SK-N-SH (cell line): ENCODE data around the gene CRTAP. TPM values are rescaled to one million over a fixed set of nuclear protein-coding genes. Genes with fewer than 3 reads are reported as not detected.
"Not testable (repeated sequence)": the region's sequence is repeated elsewhere in the genome, so short reads cannot be mapped to it uniquely, and the experiment has no call there.

Source experiments
- CTCF ChIA-PET: fragments of 300-600, 350-600 bp; formaldehyde crosslinking; extraction: SDS; loops from one replicate; lab custom pipeline; 2021; lab: Yijun Ruan, JAX
- POLR2A ChIA-PET: fragments of 350-600 bp; sonication (Branson Sonifier 250); formaldehyde crosslinking; extraction: SDS; loops from one replicate; lab custom pipeline; 2020; ENCODE audit warnings: antibody characterized with exemption, inconsistent platforms; lab: Yijun Ruan, JAX
- DNase-seq: peaks from one replicate; pipeline ENCODE4 v3.0.0; 2012
- H2AFZ ChIP-seq: fragments of 200-600 bp; sonication (generic); 2 replicates; pipeline ENCODE4 v1.8.1; 2016; ENCODE audit warnings: antibody characterized with exemption, mild to moderate bottlenecking, low read depth
- H3F3A ChIP-seq: fragments of 200-600 bp; sonication (generic); replicated peaks from 2 replicates; pipeline ENCODE3; 2016; ENCODE audit warnings: antibody characterized with exemption, mild to moderate bottlenecking; ENCODE audit not compliant: insufficient read depth
- H3K27ac ChIP-seq, 2 experiments: fragments of 200-500 bp in 1 of 2; fragments of 200-600 bp in 1 of 2; sonication (Bioruptor generic) in 1 of 2; sonication (generic), shearing (Covaris generic) in 1 of 2; 2 replicates each; pipeline versions ENCODE4 v1.5.1 to v1.6.1; 2014 to 2016; ENCODE audit warnings: low read depth in 2 of 2, inconsistent platforms in 1 of 2, low read length in 1 of 2, mild to moderate bottlenecking in 1 of 2, mixed read lengths in 1 of 2
- H3K27me3 ChIP-seq: fragments of 200-600 bp; sonication (generic), shearing (Covaris generic); 2 replicates; pipeline ENCODE4 v1.6.1; 2016; ENCODE audit warnings: mixed run types; ENCODE audit not compliant: insufficient read depth
- H3K36me3 ChIP-seq, 2 experiments: fragments of 200-500 bp in 1 of 2; fragments of 200-600 bp in 1 of 2; sonication (Bioruptor generic) in 1 of 2; sonication (generic) in 1 of 2; replicated peaks in 1 of 2; 2 replicates each; pipeline versions ENCODE3 to v1.5.1; 2014 to 2016; ENCODE audit warnings: low read length in 1 of 2, mild to moderate bottlenecking in 1 of 2; ENCODE audit not compliant: insufficient read depth in 2 of 2, control insufficient read depth in 1 of 2
- H3K4me1 ChIP-seq, 2 experiments: fragments of 200-500 bp in 1 of 2; fragments of 200-600 bp in 1 of 2; sonication (Bioruptor generic) in 1 of 2; sonication (generic), shearing (Covaris generic) in 1 of 2; 2 replicates each; pipeline versions ENCODE4 v1.5.1 to v1.6.1; 2014 to 2016; ENCODE audit warnings: low read depth in 1 of 2, low read length in 1 of 2, mixed run types in 1 of 2; ENCODE audit not compliant: insufficient read depth in 2 of 2, control insufficient read depth in 1 of 2
- H3K4me2 ChIP-seq: fragments of 200-600 bp; sonication (generic), shearing (Covaris generic); 2 replicates; pipeline ENCODE4 v1.6.1; 2017; ENCODE audit warnings: mixed run types
- H3K4me3 ChIP-seq, 2 experiments: fragments of 200-500 bp in 1 of 2; fragments of 200-600 bp in 1 of 2; sonication (Bioruptor generic) in 1 of 2; sonication (generic), shearing (Covaris generic) in 1 of 2; 2 replicates each; pipeline versions ENCODE4 v1.5.1 to v1.8.1; 2014 to 2016; ENCODE audit warnings: low read depth in 2 of 2, inconsistent platforms in 1 of 2, low read length in 1 of 2, mild to moderate bottlenecking in 1 of 2, mixed read lengths in 1 of 2, moderate library complexity in 1 of 2
- H3K79me2 ChIP-seq: fragments of 200-600 bp; sonication (generic); 2 replicates; pipeline ENCODE4 v1.8.1; 2017; ENCODE audit warnings: mild to moderate bottlenecking; ENCODE audit not compliant: insufficient read depth
- H3K9ac ChIP-seq: fragments of 200-600 bp; sonication (generic); 2 replicates; pipeline ENCODE4 v1.6.1; 2017; ENCODE audit warnings: mixed run types
- H3K9me2 ChIP-seq: fragments of 200-600 bp; sonication (generic); 2 replicates; pipeline ENCODE4 v1.6.1; 2017; ENCODE audit warnings: mixed run types
- H3K9me3 ChIP-seq: fragments of 200-600 bp; sonication (generic); 2 replicates; pipeline ENCODE4 v1.6.1; 2017; ENCODE audit warnings: mixed run types, mild to moderate bottlenecking, moderate library complexity
- H4K20me1 ChIP-seq: fragments of 200-600 bp; sonication (generic); 2 replicates; pipeline ENCODE4 v1.6.1; 2017; ENCODE audit warnings: mild to moderate bottlenecking, mixed run types; ENCODE audit not compliant: insufficient read depth
- CHD2 ChIP-seq: fragments of 150-350 bp; IDR thresholded peaks from 2 replicates; pipeline ENCODE4 v1.6.1; 2018; ENCODE audit warnings: low read length; ENCODE audit not compliant: partially characterized antibody
- EZH2phosphoT487 ChIP-seq: fragments of 200-600 bp; sonication (generic); IDR thresholded peaks from 2 replicates; pipeline ENCODE4 v1.6.1; 2017; ENCODE audit warnings: low read depth, mixed run types, mild to moderate bottlenecking, antibody characterized with exemption, moderate library complexity, borderline replicate concordance
- FOSL2 ChIP-seq: IDR thresholded peaks from 2 replicates; pipeline ENCODE4 v1.4.0; 2012; ENCODE audit warnings: low read depth, mild to moderate bottlenecking, moderate library complexity, borderline replicate concordance
- JUND ChIP-seq: IDR thresholded peaks from 2 replicates; pipeline ENCODE4 v1.4.0; 2012
- POLR2AphosphoS5 ChIP-seq: IDR thresholded peaks from 2 replicates; pipeline ENCODE4 v1.6.1; 2012; ENCODE audit warnings: low read depth, low read length
- TAF1 ChIP-seq: IDR thresholded peaks from 2 replicates; pipeline ENCODE4 v1.6.1; 2012; ENCODE audit warnings: low read depth, mild to moderate bottlenecking, low read length, moderate library complexity, borderline replicate concordance
- WGBS: methylation state at CpG from one replicate; pipeline ENCODE4 v1.1.6; 2017; ENCODE audit warnings: low lambda C conversion rate; 5-methylcytosine and 5-hydroxymethylcytosine counted together
- polyA plus RNA-seq, 3 experiments: library from polyadenylated mRNA; depleted of rRNA; stranded (reverse); fragments of >200 nt; gene quantifications; 2 replicates each; pipeline ENCODE4 v1.2.3, GENCODE V29; 2012
- TF ChIP-seq, protein P1 (sequence below): fragments of 150-350 bp; IDR thresholded peaks from 2 replicates; pipeline ENCODE4 v1.6.1; 2017; ENCODE audit warnings: antibody characterized with exemption, low read length, low read depth, borderline replicate concordance
- TF ChIP-seq, protein P2 (sequence below): IDR thresholded peaks from 2 replicates; pipeline ENCODE4; 2012
- TF ChIP-seq, protein P3 (sequence below): IDR thresholded peaks from 2 replicates; pipeline ENCODE4 v1.4.0; 2012; ENCODE audit warnings: low read depth, borderline replicate concordance

The CRTAP gene
- polyA plus RNA-seq, 1 of the 3 experiments (the other 2 are of a cell fraction), result 198 TPM

DNA sequence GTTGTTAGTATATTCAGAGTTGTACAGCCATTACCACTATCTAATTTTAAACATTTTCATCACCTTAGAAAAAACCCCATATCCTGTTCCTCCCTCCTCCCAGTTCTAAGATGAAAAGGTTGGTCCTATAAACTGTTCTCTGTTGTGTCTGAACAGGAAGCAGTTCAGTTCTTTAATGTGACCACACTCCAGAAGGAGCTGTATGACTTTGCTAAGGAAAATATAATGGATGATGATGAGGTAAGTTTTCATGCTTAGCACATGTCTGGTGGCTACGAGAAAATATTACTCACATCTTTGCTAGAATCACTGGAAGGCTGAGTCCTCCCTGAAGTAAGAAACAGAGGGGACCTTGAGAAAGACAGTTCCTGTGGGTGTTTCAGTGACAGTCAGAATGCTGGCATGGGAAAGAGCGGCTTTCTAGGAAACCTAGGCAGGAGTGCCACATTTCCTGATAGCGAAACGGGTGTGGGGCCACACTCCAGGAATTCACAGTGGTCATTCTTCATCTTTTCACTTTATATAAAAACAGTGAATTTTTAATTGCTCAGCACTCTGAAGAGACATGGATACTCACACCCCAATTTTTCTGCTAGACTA lies 20.3 kb downstream of the CRTAP start:
- peaks cover 0 to 3% of the 10 kb centered on the region in 2 experiments; a peak in 1 of 4 replicates for H3K4me1 ChIP-seq
- ChIA-PET POLR2A (no interaction called here), CTCF (interaction anchor here (0.7 to 11.0 kb wide), 3 partner anchors 10 to 239 kb away, joined by 3 to 221 read pairs (median 4); no protein-coding TSS in a partner anchor)

DNA sequence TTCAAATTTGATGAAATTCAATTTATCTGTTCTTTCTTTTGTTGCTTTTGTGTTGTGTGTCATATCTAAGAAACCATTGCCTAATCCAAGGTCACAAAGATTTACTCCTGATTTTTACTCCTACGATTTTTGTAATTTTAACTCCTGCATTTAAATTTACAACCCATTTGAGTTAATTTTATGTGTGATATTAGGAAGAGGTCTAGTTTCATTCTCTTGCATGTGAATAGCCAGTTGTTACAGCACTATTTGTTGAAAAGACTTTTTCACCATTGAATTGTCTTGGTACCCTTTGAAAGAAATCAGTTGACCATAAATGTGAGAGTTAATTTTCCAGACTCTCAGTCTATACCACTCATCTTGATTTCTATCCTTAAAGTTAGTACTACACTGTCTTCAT lies 23.9 kb downstream of the CRTAP start:
- peaks cover 8% of the 10 kb centered on the region; the same call in 1 of the 2 replicates for H3K79me2 ChIP-seq
- H3K4me2 ChIP-seq, result no peak overlapping the region
- H3K9me2 ChIP-seq, result no peaks in the 10 kb centered on the region
- H2AFZ ChIP-seq, result no peak overlapping the region
- no peak overlapping the region for H3K4me3 ChIP-seq
- no peaks in the 10 kb centered on the region for H3K27me3 ChIP-seq
- H3K4me1 ChIP-seq, result no peaks in the 10 kb centered on the region
- DNase-seq, result no peak
- H3K9me3 ChIP-seq, result no peaks in the 10 kb centered on the region
- H4K20me1 ChIP-seq, result no peaks in the 10 kb centered on the region
- H3K36me3 ChIP-seq, result peaks cover 50 to 61% of the 10 kb centered on the region in 2 experiments
- ChIA-PET CTCF (interaction anchor here (2.1 kb wide), 1 partner anchor 235 kb away, joined by 8 read pairs; no protein-coding TSS in a partner anchor), POLR2A (no interaction called here)
- 91% methylated on average over 1 of the region's 1 CpG for WGBS
- H3K27ac ChIP-seq, result no peak overlapping the region
- peaks cover 4% of the 10 kb centered on the region for H3F3A ChIP-seq
- no peak for TF ChIP-seq CHD2
- TF ChIP-seq, protein P1, sequence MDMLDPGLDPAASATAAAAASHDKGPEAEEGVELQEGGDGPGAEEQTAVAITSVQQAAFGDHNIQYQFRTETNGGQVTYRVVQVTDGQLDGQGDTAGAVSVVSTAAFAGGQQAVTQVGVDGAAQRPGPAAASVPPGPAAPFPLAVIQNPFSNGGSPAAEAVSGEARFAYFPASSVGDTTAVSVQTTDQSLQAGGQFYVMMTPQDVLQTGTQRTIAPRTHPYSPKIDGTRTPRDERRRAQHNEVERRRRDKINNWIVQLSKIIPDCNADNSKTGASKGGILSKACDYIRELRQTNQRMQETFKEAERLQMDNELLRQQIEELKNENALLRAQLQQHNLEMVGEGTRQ, result no peak
- TF ChIP-seq, protein P2, sequence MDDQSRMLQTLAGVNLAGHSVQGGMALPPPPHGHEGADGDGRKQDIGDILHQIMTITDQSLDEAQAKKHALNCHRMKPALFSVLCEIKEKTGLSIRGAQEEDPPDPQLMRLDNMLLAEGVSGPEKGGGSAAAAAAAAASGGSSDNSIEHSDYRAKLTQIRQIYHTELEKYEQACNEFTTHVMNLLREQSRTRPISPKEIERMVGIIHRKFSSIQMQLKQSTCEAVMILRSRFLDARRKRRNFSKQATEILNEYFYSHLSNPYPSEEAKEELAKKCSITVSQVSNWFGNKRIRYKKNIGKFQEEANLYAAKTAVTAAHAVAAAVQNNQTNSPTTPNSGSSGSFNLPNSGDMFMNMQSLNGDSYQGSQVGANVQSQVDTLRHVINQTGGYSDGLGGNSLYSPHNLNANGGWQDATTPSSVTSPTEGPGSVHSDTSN, result no peak
- TF ChIP-seq, protein P3, sequence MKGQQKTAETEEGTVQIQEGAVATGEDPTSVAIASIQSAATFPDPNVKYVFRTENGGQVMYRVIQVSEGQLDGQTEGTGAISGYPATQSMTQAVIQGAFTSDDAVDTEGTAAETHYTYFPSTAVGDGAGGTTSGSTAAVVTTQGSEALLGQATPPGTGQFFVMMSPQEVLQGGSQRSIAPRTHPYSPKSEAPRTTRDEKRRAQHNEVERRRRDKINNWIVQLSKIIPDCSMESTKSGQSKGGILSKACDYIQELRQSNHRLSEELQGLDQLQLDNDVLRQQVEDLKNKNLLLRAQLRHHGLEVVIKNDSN, result no peak
- no peak for TF ChIP-seq EZH2phosphoT487
- TF ChIP-seq FOSL2, result no peak
- H3K9ac ChIP-seq, result no peak overlapping the region

More for the DNA sequence above, 20.3 kb downstream of the CRTAP start:
- Histone ChIP-seq H3K27me3 (no peaks in the 10 kb centered on the region), H3K27ac (peak overlapping the region in 1 of 2 experiments; percentile 14; a peak in 2 of 4 replicates), H3F3A (peaks cover 9% of the 10 kb centered on the region), H2AFZ (no peak overlapping the region), H3K9me2 (no peaks in the 10 kb centered on the region), H3K4me2 (no peak overlapping the region), H3K36me3 (peaks cover 50 to 51% of the 10 kb centered on the region in 2 experiments), H3K9ac (no peak overlapping the region; the same call in 1 of the 2 replicates), H4K20me1 (no peaks in the 10 kb centered on the region), H3K4me3 (no peak overlapping the region)
- DNase-seq, result no peak
- WGBS, result 77% methylated on average over 4 of the region's 4 CpGs
- TF ChIP-seq JUND, result no peak
- no peak for TF ChIP-seq POLR2AphosphoS5
- no peak for TF ChIP-seq TAF1
- TF ChIP-seq, all 33 proteins: peak for 0
- H3K79me2 ChIP-seq, result peaks cover 13% of the 10 kb centered on the region; the same call in 1 of the 2 replicates
- H3K9me3 ChIP-seq, result no peaks in the 10 kb centered on the region

DNA sequence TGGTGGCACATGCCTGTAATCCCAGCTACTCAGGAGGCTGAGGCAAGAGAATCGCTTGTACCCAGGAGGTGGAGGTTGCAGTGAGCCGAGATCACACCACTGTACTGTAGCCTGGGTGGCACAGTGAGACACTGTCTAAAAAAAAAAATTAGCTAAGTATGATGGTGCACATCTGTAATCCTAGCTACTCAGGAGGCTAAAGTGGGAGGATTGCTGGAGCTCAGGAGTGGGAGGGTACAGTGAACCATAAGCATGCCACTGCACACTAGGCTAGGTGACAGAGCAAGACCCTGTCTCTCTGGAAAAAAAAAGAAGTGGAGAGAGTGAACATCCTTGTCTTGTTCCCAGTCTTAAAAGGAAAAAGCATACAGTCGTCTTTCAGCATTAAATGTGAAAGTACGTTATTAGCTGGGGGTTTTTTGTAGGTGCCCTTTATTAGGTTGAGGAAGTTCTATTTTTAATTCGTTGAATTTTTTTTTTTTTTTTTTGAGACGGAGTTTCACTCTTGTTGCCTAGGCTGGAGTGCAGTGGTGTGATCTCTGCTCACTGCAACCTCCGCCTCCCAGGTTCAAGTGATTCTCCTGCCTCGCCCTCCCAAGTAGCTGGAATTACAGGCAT lies 25.3 kb downstream of the CRTAP start:
- CTCF ChIA-PET, result interaction anchor here (2.1 to 2.5 kb wide), 2 partner anchors 8 to 233 kb away, joined by 8 to 17 read pairs; no protein-coding TSS in a partner anchor
- 96% methylated on average over 8 of the region's 8 CpGs for WGBS
- H3K9ac ChIP-seq, H3F3A ChIP-seq, H4K20me1 ChIP-seq, H3K27me3 ChIP-seq, DNase-seq, H3K9me3 ChIP-seq, H2AFZ ChIP-seq, H3K4me1 ChIP-seq, H3K4me3 ChIP-seq, H3K79me2 ChIP-seq, H3K4me2 ChIP-seq, POLR2A ChIA-PET, H3K9me2 ChIP-seq, H3K27ac ChIP-seq: not testable (repeated sequence)
- H3K36me3 ChIP-seq, result peaks cover 55 to 63% of the 10 kb centered on the region in 2 experiments
